H4 (cell line): ENCODE data around the gene DRC7. TPM values are rescaled to one million over a fixed set of nuclear protein-coding genes. Genes with fewer than 3 reads are reported as not detected.
"Not testable (repeated sequence)": the region's sequence is repeated elsewhere in the genome, so short reads cannot be mapped to it uniquely, and the experiment has no call there.

Source experiments
- DNase-seq: peaks from one replicate; pipeline ENCODE4 v3.0.0-alpha.2; 2015; ENCODE audit warnings: low spot score
- total RNA-seq: library from RNA; depleted of rRNA; stranded (reverse); fragments of >200 nt; shearing (Covaris generic); gene quantifications from 2 replicates; pipeline ENCODE4 v1.2.3, GENCODE V29; 2014

DRC7 gene
- total RNA-seq, 1 experiment from 2014 or later, result 0.02 TPM

DNA sequence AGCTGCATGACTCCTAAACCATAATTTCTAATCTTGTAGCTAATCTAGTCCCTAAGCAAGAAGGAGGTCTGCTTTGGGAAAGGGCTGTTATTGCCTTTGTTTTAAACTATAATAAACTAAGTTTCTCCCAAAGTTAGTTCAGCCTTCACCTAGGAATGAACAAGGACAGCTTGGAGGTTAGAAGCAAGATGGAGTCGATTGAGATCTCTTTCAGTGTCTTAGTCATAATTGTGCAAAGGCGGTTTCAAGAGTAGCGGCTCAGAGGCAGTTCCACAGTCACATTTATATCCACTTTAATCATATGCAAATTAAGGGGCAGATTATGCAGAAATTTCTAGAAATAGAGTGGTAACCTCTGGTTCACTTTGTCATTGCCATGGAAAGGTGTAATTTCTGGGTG, 17.4 kb downstream of the DRC7 start:
- no peak for DNase-seq

DNA sequence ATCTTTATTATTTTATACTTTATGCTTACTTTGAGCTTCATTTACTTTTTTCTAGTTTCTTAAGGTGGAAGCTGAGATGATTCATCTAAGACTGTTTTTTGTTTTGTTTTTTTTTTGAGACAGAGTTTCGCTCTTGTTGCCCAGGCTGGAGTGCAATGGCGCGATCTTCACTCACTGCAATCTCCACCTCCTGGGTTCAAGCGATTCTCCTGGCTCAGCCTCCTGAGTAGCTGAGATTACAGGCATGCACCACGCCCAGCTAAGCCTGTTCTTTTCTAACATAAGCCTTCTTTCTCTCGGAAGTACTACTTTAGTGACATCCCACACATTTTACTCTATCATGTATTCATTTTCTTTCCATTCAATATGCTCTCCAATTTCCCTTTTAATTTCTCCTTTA, 18.0 kb downstream of the DRC7 start:
- not testable (repeated sequence) for DNase-seq

DNA sequence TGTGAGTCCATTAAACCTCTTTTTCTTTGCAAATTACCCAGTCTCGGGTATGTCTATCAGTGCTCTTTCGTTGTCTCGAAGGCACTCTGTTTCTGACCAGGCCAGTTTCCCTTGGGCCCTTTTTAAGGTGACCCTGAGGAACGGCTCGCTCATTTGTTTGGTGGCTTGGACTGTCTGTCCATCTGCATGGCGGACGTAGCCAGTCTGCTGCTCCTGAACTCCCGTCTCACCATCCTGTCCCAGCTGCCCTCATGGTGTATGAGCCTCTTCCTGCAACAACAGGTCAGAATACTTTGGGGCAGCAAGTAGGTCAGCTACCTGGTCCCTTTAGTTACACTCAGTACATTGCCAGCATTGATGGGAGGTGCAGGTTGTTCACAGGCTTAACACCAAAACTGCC, 19.0 kb downstream of the DRC7 start:
- no peak for DNase-seq

DNA sequence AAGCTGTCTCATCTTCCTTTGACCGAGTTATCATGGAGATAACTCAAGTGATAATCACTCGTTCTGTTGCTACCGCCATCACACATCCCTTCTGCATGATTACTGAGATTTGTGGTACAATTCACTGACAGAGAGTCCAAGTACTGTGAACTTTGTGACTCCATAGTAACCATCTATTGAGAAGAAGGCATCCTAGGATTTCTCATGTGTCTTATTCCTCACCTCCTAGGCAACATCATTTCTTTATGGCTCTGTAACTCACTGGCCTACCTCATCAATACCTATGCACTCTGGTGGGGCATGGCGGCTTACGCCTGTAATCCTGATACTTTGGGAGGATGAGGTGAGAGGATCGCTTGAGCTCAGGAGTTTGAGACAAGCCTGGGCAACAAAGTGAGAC, 19.4 kb downstream of the DRC7 start:
- DNase-seq, result no peak

DNA sequence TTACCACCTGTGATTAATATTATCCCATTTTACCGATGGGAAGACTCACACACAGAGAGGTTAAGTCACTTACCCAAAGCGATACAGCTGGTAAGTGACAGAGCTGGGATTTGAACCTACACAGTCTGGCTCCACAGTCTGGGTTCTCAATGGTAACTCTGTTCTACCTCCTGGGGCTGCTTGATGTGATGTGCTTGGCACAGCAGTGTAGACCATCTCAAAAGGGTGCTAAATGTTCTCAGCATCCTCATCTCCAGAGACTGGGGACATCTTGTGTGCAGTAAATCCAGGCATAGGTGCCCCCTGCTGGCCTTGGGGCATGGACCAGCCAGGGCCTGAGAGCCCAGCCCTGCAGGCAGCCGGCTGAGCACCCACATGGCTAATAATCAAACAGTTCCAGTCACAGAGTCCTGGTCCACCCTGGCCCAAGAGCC, 25.6 kb downstream of the DRC7 start:
- peak; percentile 39 for DNase-seq

DNA sequence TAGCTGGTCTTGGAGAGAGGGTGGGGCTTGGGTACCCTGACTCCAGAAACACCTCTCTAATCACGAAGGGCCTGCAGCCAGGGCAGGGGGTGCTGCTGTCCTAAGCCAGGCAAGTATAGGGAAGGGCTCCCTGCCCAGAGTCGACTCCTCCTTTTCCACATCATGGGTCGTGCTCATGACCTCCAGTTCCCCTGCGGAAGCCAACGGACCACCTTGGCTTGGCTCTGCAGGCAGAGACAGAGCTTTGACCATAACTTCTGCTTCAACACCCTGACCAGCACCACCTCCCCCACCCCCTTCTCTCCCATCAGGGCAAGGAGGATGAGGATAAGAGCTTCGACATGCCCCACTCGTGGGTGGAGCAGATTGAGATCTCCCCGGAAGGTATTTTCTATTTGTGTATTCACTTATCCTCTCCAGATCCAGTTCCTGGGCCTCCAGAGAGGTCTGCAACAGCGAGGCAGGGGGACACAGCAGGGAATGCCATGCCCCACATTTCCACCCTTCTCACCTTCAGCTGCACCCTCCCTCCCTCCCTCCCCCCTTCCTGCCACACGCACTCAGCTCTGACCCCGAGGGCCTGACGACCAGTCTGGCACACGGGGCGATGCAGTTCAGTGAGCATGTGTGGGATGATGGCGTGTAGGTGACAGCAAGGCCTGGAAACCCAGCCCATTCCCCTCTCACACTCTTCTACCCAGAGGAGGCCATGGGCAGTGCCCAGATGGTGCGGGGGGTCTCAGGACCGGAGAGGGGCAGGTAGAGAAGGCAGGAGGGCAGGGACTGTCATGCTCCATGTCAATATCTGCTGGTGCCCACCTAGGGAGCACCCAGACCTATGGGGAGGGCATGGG, 27.0 kb downstream of the DRC7 start:
- no peak for DNase-seq

DNA sequence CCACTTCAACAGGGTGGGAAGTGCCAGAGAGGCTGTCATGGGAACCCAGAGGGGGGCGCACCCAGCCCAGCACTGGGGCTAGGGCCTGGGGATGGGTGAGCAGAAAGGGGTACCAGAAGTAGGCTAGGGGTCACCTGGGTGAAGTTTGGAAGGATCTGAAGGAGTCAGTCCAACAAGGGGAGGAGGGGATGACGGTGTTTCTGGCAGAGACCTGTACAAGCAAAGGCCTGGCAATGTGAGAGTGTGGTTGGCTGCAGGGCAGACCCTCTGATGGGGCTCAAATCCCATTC, 27.5 kb downstream of the DRC7 start:
- DNase-seq, result no peak

DNA sequence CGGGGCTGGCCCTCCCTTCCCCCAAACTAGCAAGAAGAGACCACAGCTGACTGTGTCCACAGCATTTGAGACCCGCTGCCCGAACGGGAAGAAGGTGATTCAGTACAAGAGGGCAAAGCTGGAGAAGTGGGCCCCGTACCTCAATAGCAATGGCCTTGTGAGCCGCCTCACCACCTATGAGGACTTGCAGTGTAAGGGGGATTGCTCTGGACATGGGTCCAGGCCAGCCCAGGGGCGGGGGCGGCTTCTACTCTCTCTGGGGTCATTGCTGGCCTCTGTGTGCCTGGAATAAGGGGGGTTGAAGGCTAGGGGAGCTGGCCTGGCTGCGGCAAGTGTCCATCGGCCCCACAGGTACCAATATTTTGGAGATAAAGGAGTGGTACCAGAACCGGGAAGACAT, 28.0 kb downstream of the DRC7 start:
- no peak for DNase-seq

DNA sequence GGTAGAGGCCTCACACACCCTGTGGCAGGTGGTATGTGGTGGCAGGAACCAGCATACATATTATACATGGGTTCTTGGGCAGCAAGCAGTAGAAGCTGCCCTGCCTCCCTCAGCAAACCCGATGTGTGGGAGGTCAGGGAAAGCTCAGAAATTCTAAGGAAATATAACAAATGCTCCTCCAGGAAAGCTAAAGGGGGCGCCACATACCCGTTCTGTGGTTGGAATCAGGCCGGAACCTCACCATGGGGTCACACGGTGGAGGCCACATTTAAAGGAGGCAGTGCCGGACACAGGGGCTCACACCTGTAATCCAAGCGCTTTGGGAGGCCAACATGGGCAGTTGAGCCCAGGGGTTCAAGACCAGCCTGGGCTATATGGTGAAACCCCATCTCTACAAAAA, 28.6 kb downstream of the DRC7 start:
- DNase-seq, result no peak

DNA sequence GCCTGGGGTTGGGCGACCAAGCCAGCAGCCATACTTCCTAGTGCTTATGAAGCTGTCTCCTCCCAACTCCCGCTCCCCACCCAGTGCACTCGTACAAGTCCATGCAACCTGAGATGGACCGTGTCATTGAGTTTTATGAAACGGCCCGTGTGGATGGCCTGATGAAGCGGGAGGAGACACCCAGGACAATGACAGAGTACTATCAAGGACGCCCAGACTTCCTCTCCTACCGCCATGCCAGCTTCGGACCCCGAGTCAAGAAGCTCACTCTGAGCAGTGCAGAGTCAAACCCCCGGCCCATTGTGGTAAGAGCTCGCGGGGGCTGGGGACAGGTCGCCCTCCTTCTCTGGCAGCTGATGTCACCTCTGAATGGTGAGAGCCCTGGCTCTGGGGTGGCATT, 29.9 kb downstream of the DRC7 start:
- DNase-seq, result no peak

DNA sequence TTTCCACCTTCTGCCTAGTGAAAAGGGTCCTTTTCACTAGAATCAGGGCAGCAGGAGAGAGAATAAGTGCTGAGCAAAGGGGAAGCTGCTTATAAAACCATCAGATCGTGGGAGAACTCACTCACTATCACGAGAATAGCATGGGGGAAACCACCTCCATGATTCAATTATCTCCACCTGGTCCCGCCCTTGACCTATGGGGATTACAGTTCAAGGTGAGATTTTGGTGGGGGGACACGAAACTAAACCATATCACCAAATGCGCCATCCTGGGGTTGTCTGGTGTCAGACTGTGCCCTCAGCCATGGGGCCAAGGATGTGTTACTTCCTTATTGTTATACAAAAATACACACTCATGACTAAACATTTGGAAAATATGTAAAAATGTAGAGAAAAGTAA, 30.5 kb downstream of the DRC7 start:
- no peak for DNase-seq

DNA sequence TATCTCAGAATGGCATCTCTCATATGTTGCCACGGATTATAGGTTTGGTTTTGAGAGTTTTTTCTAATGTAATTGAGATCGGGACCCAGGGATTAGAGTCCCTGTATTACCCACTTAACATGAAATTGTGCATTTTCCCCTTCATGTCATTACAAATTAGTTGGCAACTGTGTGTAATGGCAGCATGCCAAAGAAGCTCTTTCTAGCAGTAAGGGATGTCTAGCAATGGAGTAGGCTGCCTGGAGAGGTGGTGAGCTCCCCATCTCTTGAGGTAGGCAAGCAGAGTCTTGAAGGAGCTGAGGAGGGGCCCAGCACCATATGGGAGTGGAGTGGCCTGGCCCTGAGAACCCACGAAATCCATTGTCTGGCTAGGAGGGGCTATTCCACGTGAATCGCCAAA, 30.9 kb downstream of the DRC7 start:
- DNase-seq, result no peak

DNA sequence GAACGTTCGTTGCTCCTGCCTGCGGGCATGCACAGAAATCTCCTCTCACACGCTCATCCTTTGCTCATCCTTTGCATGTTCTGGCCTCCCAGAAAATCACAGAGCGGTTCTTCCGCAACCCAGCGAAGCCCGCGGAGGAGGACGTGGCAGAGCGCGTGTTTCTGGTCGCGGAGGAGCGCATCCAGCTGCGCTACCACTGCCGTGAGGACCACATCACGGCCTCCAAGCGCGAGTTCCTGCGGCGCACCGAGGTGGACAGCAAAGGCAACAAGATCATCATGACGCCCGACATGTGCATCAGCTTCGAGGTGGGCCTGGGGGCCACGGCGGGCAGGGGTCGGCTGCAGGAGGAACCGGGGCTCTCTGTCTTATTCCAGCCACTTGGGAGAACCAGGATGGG, 31.4 kb downstream of the DRC7 start:
- no peak for DNase-seq

DNA sequence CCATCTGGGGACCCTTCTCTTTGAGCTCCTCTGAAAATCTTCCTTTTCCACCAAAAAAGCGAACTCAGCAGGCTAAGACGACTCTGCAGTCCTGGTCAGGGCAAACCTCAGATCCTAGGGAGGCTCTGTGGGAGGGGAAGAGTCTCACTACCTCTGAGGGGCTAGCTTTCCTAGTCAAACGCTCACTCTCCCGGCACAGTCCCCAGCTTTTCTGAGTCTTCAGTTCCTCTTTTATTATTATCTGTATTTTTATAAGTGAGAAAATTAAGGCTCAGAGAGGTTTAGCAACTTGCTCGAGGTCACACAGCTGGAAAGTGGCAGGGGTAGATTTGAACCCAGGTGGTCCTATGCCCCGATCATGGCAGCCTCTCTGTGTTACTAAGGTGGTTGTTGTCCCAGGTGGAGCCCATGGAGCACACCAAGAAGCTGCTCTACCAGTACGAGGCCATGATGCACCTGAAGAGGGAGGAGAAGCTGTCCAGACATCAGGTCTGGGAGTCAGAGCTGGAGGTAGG, 31.9 kb downstream of the DRC7 start:
- no peak for DNase-seq

DNA sequence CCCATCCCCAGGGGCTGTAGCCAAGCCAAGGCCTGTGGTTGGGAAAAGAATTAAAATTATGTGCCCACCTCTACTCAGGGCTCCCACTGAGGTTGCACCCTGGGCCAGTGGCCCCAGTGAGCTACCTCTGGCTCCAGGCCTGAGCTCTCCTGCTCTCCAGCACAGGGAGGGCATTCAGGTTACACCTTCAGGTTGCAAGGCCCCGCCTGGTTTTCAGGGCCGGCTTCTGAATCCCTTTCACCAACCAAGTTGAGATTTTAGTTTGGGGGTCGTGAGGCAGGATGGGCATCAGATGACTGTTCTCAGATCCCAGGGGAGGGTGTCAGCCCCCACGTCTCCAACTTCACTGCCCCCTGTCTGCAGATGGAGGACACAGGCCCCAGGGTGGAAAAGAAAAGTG, 33.0 kb downstream of the DRC7 start:
- DNase-seq, result no peak

DNA sequence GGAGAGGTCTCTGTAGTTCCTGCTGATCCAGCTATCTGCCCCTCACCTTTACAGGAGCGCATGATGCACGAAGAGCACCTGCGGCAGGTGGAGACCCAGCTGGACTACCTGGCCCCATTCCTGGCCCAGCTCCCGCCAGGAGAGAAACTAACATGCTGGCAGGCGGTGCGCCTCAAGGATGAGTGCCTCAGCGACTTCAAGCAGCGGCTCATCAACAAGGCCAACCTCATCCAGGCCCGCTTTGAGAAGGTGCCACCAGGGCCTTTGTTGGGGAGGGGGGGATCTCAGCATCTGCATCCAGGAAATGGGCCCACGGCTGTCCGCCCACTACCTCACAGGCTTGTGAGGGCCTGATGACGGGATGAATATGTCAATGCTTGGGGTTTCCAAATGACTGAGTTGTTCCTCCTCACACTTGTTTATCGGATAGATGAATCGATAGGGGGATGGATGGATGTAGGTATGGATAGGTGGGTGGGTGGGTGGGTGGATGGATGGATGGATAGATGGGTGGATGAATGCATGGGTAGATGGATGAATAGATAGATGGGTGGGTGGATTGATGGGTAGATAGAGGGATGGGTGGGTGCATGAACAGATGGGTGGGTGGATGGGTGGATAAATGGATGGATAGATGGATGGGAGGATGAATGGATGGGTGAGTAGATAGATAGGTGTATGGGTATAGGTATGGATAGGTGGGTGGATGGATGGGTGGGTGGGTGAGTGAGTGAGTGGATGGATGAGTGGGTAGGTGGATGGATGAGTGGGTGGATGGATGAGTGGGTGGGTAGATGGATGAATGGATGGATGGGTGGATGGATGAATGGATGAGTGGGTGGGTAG, 34.0 kb downstream of the DRC7 start:
- DNase-seq, result no peak

DNA sequence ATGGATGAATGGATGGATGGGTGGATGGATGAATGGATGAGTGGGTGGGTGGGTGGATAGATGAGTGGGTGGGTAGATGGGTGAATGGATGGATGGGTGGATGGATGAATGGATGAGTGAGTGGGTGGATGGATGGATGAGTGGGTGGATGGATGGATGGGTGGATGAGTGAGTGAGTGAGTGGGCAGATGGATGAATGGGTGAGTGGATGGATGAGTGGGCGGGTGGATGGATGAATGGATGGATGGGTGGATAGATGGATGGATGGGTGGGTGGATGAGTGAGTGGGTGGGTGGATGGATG, 34.5 kb downstream of the DRC7 start:
- DNase-seq, result no peak

DNA sequence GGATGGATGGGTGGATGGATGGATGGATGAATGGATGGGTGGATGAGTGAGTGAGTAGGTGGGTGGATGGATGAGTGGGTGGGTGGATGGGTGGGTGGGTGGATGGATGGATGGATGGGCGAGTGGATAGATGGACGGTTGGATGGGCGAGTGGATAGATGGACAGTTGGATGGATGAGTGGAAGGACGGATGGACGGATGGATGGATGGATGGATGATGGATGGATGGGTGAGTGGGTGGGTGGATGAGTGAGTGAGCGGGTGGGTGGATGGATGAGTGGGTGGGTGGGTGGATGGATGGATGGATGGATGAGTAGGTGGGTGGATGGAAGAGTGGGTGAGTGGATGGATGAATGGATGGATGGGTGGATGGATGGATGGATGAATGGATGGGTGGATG, 35.2 kb downstream of the DRC7 start:
- DNase-seq, result not testable (repeated sequence)

DNA sequence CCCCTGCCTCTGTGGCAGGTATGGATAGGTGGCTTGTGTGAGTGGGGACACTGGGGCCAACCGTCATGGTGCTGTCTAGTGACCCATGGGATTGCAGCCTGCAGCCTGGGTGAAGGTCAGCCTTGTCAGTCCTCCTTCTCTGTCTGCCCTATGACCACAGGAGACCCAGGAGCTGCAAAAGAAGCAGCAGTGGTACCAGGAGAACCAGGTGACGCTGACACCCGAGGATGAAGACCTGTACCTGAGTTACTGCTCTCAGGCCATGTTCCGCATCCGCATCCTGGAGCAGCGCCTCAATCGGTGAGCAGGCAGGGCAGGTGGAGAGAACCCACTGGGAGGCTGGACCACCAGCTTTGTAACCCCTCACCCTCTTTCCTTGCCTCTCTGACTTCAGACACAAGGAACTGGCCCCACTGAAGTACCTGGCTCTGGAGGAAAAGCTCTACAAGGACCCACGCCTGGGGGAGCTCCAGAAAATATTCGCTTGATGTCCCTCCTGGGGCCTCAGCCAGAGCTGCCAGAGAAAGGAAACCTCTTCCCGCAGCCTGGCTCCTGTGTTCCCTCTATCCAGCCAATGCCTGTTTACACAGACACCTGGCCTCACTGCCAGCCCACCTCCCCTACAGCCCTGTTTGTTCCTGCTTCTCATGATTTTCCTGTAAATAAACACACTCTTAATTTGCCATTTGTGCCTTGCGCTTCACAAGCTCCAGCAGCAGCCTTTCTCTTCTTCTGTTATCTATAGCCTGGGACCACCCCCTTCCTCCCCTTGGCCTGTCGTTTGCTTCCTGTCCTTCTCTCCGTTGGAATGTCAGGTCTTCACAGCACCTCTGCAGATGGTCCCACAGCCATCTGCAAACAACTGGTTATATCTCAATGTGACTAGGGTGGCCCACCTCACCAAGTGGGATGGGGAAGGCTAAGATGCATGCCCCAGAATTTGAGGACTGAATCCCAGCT, 36.4 kb downstream of the DRC7 start:
- no peak for DNase-seq

DNA sequence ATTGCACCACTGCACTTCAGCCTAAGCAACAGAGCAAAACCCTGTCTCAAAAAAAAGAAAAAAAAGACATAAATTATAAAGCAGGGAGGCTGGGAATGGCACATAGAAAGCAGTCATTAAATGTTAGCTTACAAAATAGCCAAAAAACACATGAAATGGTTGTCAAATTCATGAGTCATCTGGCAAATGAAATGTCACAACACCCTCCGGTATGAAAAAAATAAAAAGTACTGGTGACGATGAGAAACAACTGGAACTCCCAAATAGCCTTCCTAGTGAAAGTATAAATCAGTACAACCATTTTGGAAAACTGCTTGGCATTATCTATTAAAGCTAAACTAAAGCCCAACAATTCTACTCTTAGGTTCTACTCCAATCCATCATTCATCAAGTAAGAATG, 37.4 kb downstream of the DRC7 start:
- no peak for DNase-seq

DNA sequence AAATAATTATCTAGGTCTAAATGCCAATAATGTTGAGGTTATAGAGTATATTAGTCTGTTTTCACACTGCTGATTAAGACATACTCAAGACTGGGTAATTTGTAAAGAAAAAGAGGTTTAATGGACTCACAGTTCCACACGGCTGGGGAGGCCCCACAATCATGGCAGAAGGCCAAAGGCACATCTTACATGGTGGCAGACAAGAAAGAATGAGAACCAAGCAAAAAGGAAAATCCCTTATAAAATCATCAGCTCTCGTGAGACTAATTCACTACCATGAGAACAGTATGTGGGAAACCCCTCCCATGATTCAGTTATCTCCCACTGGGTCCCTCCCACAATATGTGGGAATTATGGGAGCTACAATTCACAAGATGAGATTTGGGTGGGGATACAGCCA, 38.1 kb downstream of the DRC7 start:
- DNase-seq, result no peak

DNA sequence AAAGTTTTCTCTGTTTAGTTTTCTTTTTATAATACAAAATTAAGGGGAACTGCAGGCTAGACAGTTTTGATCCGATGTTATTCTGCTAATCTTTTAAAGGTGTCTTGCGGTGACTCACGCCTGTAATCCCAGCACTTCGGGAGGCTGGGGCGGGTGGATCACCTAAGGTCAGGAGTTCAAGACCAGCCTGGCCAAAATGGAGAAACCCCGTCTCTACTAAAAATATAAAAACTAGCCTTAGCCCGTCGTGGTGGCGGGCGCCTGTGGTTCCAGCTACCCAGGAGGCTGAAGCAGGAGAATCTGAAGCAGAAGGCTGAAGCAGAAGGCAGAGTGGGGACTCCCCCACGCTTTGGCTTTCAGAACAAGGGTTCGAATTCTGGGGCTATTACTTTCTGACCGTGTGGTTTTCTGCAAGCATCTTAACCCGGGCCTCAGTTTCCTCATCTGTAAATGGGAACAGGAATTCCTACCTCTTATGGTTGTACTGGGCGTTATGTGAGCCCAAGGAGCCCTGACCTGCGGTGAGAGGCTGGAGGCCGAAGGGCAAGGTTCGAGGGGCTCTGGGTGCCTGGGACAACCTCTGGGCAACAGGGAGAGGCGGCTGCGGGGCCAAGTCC, 39.8 kb downstream of the DRC7 start:
- DNase-seq, result no peak
